Mesenchymal stem cell (in vitro differentiated cells and primary cell): ENCODE data around the gene STAG3.
"Not testable (repeated sequence)": the region's sequence is repeated elsewhere in the genome, so short reads cannot be mapped to it uniquely, and the experiment has no call there.

ENCODE experiments used
- DNase-seq: peaks from one replicate; pipeline ENCODE4 v3.0.0-alpha.2; 2013
- H2AFZ ChIP-seq: one replicate; pipeline ENCODE4 v1.6.1; 2013; ENCODE audit warnings: low read depth, mild to moderate bottlenecking, control low read depth, inconsistent platforms, low read length, moderate library complexity
- H2AK5ac ChIP-seq: 2 replicates; pipeline ENCODE4 v1.6.1; 2013; ENCODE audit warnings: low read length, moderate library complexity, mild to moderate bottlenecking, inconsistent platforms; ENCODE audit not compliant: severe bottlenecking
- H2BK120ac ChIP-seq: one replicate; pipeline ENCODE4 v1.6.1; 2013; ENCODE audit warnings: low read depth, mild to moderate bottlenecking, inconsistent platforms, low read length, moderate library complexity
- H2BK12ac ChIP-seq, 2 experiments: one replicate each; pipeline ENCODE4 v1.6.1; 2013; ENCODE audit warnings: inconsistent platforms in 2 of 2, low read length in 2 of 2, mild to moderate bottlenecking in 2 of 2, moderate library complexity in 2 of 2, control low read depth in 1 of 2
- H2BK15ac ChIP-seq: one replicate; pipeline ENCODE4 v1.6.1; 2013; ENCODE audit warnings: mild to moderate bottlenecking, low read depth, inconsistent platforms; ENCODE audit not compliant: poor library complexity, severe bottlenecking
- H2BK5ac ChIP-seq: 2 replicates; pipeline ENCODE4 v1.6.1; 2013; ENCODE audit warnings: low read depth, mild to moderate bottlenecking, low read length, control low read depth, inconsistent platforms; ENCODE audit not compliant: poor library complexity, severe bottlenecking
- H3K14ac ChIP-seq, 2 experiments: one replicate each; pipeline ENCODE4 v1.6.1; 2013; ENCODE audit warnings: inconsistent platforms in 2 of 2, low read length in 2 of 2, control low read depth in 1 of 2, mild to moderate bottlenecking in 1 of 2, moderate library complexity in 1 of 2
- H3K18ac ChIP-seq, 2 experiments: one replicate each; pipeline ENCODE4 v1.6.1; 2013; ENCODE audit warnings: inconsistent platforms in 2 of 2, low read length in 2 of 2, control low read depth in 1 of 2, low read depth in 1 of 2, mild to moderate bottlenecking in 1 of 2
- H3K23ac ChIP-seq, 2 experiments: one replicate each; pipeline ENCODE4 v1.6.1; 2013; ENCODE audit warnings: inconsistent platforms in 2 of 2, low read length in 2 of 2, mild to moderate bottlenecking in 2 of 2, moderate library complexity in 2 of 2, control low read depth in 1 of 2
- H3K27ac ChIP-seq: 2 replicates; pipeline ENCODE4 v1.5.1; 2013; ENCODE audit warnings: mild to moderate bottlenecking, moderate library complexity, low read length, control low read depth, inconsistent platforms; ENCODE audit not compliant: poor library complexity, severe bottlenecking
- H3K27me3 ChIP-seq, 2 experiments: 2 replicates each; pipeline versions ENCODE4 v1.6.1 to v1.7.0; 2013; ENCODE audit warnings: low read length in 2 of 2, mild to moderate bottlenecking in 2 of 2, moderate library complexity in 2 of 2, control low read depth in 1 of 2, inconsistent platforms in 1 of 2; ENCODE audit not compliant: control insufficient read depth in 1 of 2, insufficient read depth in 1 of 2
- H3K36me3 ChIP-seq, 2 experiments: 2 replicates each; pipeline versions ENCODE4 v1.6.1 to v1.7.0; 2013; ENCODE audit warnings: low read length in 2 of 2, control low read depth in 1 of 2, inconsistent platforms in 1 of 2, low read depth in 1 of 2, mild to moderate bottlenecking in 1 of 2; ENCODE audit not compliant: insufficient read depth in 2 of 2, control insufficient read depth in 1 of 2
- H3K4ac ChIP-seq, 2 experiments: one replicate each; pipeline ENCODE4 v1.6.1; 2013; ENCODE audit warnings: inconsistent platforms in 2 of 2, low read length in 2 of 2, mild to moderate bottlenecking in 2 of 2, moderate library complexity in 2 of 2, control low read depth in 1 of 2, low read depth in 1 of 2
- H3K4me1 ChIP-seq: 2 replicates; pipeline ENCODE4 v1.6.1; 2013; ENCODE audit warnings: low read depth, low read length, control low read depth; ENCODE audit not compliant: control insufficient read depth, insufficient read depth
- H3K4me2 ChIP-seq: 2 replicates; pipeline ENCODE4 v1.6.1; 2013; ENCODE audit warnings: low read length, mild to moderate bottlenecking, inconsistent platforms; ENCODE audit not compliant: poor library complexity, severe bottlenecking
- H3K4me3 ChIP-seq, 2 experiments: 2 replicates each; pipeline versions ENCODE4 v1.5.1 to v1.7.0; 2013; ENCODE audit warnings: low read length in 2 of 2, mild to moderate bottlenecking in 2 of 2, control low read depth in 1 of 2, low read depth in 1 of 2; ENCODE audit not compliant: insufficient read depth in 1 of 2
- H3K79me1 ChIP-seq: replicated peaks from 2 replicates; pipeline ENCODE4 v1.6.1; 2013; ENCODE audit warnings: mild to moderate bottlenecking, control low read depth, low read length, inconsistent platforms; ENCODE audit not compliant: poor library complexity, severe bottlenecking
- H3K9ac ChIP-seq: 2 replicates; pipeline ENCODE4 v1.7.0; 2013; ENCODE audit warnings: mild to moderate bottlenecking, low read length, moderate library complexity
- H3K9me3 ChIP-seq: 2 replicates; pipeline ENCODE4 v1.7.0; 2013; ENCODE audit warnings: mild to moderate bottlenecking, low read length; ENCODE audit not compliant: control insufficient read depth
- H4K8ac ChIP-seq: one replicate; pipeline ENCODE4 v1.6.1; 2013; ENCODE audit warnings: inconsistent platforms, mild to moderate bottlenecking, low read length, moderate library complexity
- H4K91ac ChIP-seq: one replicate; pipeline ENCODE4 v1.6.1; 2013; ENCODE audit warnings: mild to moderate bottlenecking, low read length, inconsistent platforms
- WGBS: methylation state at CpG from one replicate; pipeline ENCODE4 v1.1.7; 2013; ENCODE audit warnings: mixed read lengths; 5-methylcytosine and 5-hydroxymethylcytosine counted together

STAG3 gene

GRCh38 chr7:100246121-100246864, 68.6 kb downstream of the STAG3 start:
- not testable (repeated sequence) for H3K9me3 ChIP-seq, H2BK5ac ChIP-seq, H4K8ac ChIP-seq, H3K14ac ChIP-seq, H3K27ac ChIP-seq, H3K4me2 ChIP-seq, H2BK15ac ChIP-seq, H3K9ac ChIP-seq, H3K36me3 ChIP-seq, H3K27me3 ChIP-seq, H4K91ac ChIP-seq, H3K18ac ChIP-seq, H2BK120ac ChIP-seq, H3K23ac ChIP-seq, DNase-seq, H3K4me3 ChIP-seq, H2AFZ ChIP-seq, H2AK5ac ChIP-seq, H2BK12ac ChIP-seq, H3K4ac ChIP-seq
- 85% methylated on average over 15 of the region's 15 CpGs for WGBS
- H3K4me1 ChIP-seq: peaks cover 18% of the 10 kb centered on the region
- H3K79me1 ChIP-seq: peaks cover 20% of the 10 kb centered on the region

GRCh38 chr7:100246865-100247137, 69.1 kb downstream of the STAG3 start:
- H2BK12ac ChIP-seq, H2AFZ ChIP-seq, H2BK15ac ChIP-seq, H3K9me3 ChIP-seq, H2AK5ac ChIP-seq, H3K27me3 ChIP-seq, H3K27ac ChIP-seq, H3K4me2 ChIP-seq, H4K91ac ChIP-seq, H3K4ac ChIP-seq, DNase-seq, H2BK5ac ChIP-seq, H3K9ac ChIP-seq, H3K23ac ChIP-seq, H2BK120ac ChIP-seq, H4K8ac ChIP-seq, H3K18ac ChIP-seq, H3K14ac ChIP-seq, H3K36me3 ChIP-seq, H3K4me3 ChIP-seq: not testable (repeated sequence)
- H3K79me1 ChIP-seq: peaks cover 20% of the 10 kb centered on the region
- H3K4me1 ChIP-seq: peaks cover 18% of the 10 kb centered on the region
- 95% methylated on average over 8 of the region's 9 CpGs for WGBS

GRCh38 chr7:100247152-100247757, 69.5 kb downstream of the STAG3 start:
- Histone ChIP-seq H2BK5ac (no peak overlapping the region), H3K4me1 (peaks cover 18% of the 10 kb centered on the region), H3K23ac (no peak overlapping the region), H4K8ac (peak overlapping the region; percentile 37), H3K27ac (no peak overlapping the region), H3K79me1 (peaks cover 20% of the 10 kb centered on the region), H4K91ac (no peak overlapping the region), H3K4me2 (no peak overlapping the region), H2BK12ac (no peak overlapping the region), H2BK15ac (no peak overlapping the region), H3K4me3 (no peak overlapping the region), H3K18ac (peak overlapping the region in 1 of 2 experiments; percentile 11), H2AK5ac (no peak overlapping the region), H2AFZ (no peak overlapping the region), H2BK120ac (no peak overlapping the region), H3K4ac (peak overlapping the region in 1 of 2 experiments; percentile 51), H3K36me3 (no peaks in the 10 kb centered on the region), H3K9ac (no peak overlapping the region), H3K14ac (peak overlapping the region in 1 of 2 experiments; percentile 75), H3K27me3 (peaks cover 0 to 5% of the 10 kb centered on the region in 2 experiments), H3K9me3 (no peaks in the 10 kb centered on the region)
- WGBS: 40% methylated on average over 11 of the region's 11 CpGs
- peak; percentile 29 for DNase-seq

GRCh38 chr7:100248483-100248882, 70.8 kb downstream of the STAG3 start:
- Histone ChIP-seq H3K4me2 (no peak overlapping the region), H3K79me1 (peaks cover 20% of the 10 kb centered on the region), H3K36me3 (no peaks in the 10 kb centered on the region), H2AFZ (no peak overlapping the region), H3K4me3 (no peak overlapping the region), H3K9ac (no peak overlapping the region), H2BK15ac (no peak overlapping the region), H3K4me1 (peaks cover 18% of the 10 kb centered on the region), H2AK5ac (no peak overlapping the region), H4K91ac (no peak overlapping the region), H3K27ac (no peak overlapping the region), H3K4ac (no peak overlapping the region), H2BK12ac (no peak overlapping the region), H3K27me3 (peaks cover 0 to 5% of the 10 kb centered on the region in 2 experiments), H3K9me3 (no peaks in the 10 kb centered on the region), H2BK120ac (no peak overlapping the region), H4K8ac (no peak overlapping the region), H3K18ac (no peak overlapping the region), H2BK5ac (no peak overlapping the region), H3K23ac (no peak overlapping the region), H3K14ac (no peak overlapping the region)
- 93% methylated on average over 10 of the region's 10 CpGs for WGBS
- no peak for DNase-seq
